Endodermal cell (in vitro differentiated cells): ENCODE results near the gene CHMP4B. TPM values are rescaled to one million over a fixed set of nuclear protein-coding genes. Genes with fewer than 3 reads are reported as not detected.

Experiments used
- DNase-seq: peaks from one replicate; pipeline ENCODE4 v3.0.0-alpha.2; 2017
- H3K27ac ChIP-seq: 2 replicates; pipeline ENCODE4 v1.5.1; 2013; ENCODE audit warnings: mild to moderate bottlenecking, low read depth, low read length, moderate library complexity
- H3K27me3 ChIP-seq: 2 replicates; pipeline ENCODE4 v1.6.1; 2013; ENCODE audit warnings: mild to moderate bottlenecking, low read length, moderate library complexity; ENCODE audit not compliant: insufficient read depth, control insufficient read depth, poor library complexity, severe bottlenecking
- H3K36me3 ChIP-seq: 2 replicates; pipeline ENCODE4 v1.7.0; 2013; ENCODE audit warnings: mild to moderate bottlenecking, low read length, moderate library complexity; ENCODE audit not compliant: control insufficient read depth, insufficient read depth
- H3K4me1 ChIP-seq: one replicate; pipeline ENCODE4 v1.7.0; 2013; ENCODE audit warnings: low read length; ENCODE audit not compliant: control insufficient read depth, insufficient read depth
- H3K4me3 ChIP-seq: 2 replicates; pipeline ENCODE4 v1.5.1; 2013; ENCODE audit warnings: mild to moderate bottlenecking, low read length, moderate library complexity
- H3K9ac ChIP-seq: 2 replicates; pipeline ENCODE4 v1.6.1; 2013; ENCODE audit warnings: mild to moderate bottlenecking, low read length, moderate library complexity; ENCODE audit not compliant: poor library complexity, severe bottlenecking; ENCODE audit errors: extremely low read depth
- H3K9me3 ChIP-seq: 2 replicates; pipeline ENCODE4 v1.6.1; 2013; ENCODE audit warnings: mild to moderate bottlenecking, low read length, moderate library complexity; ENCODE audit not compliant: control insufficient read depth
- H3K27ac Mint-ChIP-seq: 2 replicates; pipeline ENCODE4 v1.8.0; 2020; ENCODE audit warnings: mixed read lengths
- H3K27me3 Mint-ChIP-seq: 2 replicates; pipeline ENCODE4 v1.8.0; 2021; ENCODE audit warnings: mild to moderate bottlenecking, mixed read lengths; ENCODE audit not compliant: insufficient read depth
- H3K36me3 Mint-ChIP-seq: 2 replicates; pipeline ENCODE4 v1.8.0; 2020; ENCODE audit warnings: low read depth, mixed read lengths
- H3K4me1 Mint-ChIP-seq: 2 replicates; pipeline ENCODE4 v1.8.0; 2020; ENCODE audit warnings: mixed read lengths
- H3K4me3 Mint-ChIP-seq: 2 replicates; pipeline ENCODE4 v1.8.0; 2020; ENCODE audit warnings: mild to moderate bottlenecking, moderate library complexity, mixed read lengths
- H3K9me3 Mint-ChIP-seq: 2 replicates; pipeline ENCODE4 v1.8.0; 2020; ENCODE audit warnings: mild to moderate bottlenecking, mixed read lengths
- CTCF ChIP-seq: fragments of 200-600 bp; sonication (generic); conservative IDR thresholded peaks from 2 replicates; pipeline ENCODE4 v1.5.0; 2021; ENCODE audit warnings: antibody characterized with exemption, mild to moderate bottlenecking
- WGBS, 2 experiments: methylation state at CpG; one replicate each; pipeline versions ENCODE4 v1.1.5 to v1.1.7; 2013; ENCODE audit warnings: missing lambda C conversion rate in 2 of 2, mixed read lengths in 1 of 2; ENCODE audit not compliant: insufficient coverage in 1 of 2, insufficient read length in 1 of 2; 5-methylcytosine and 5-hydroxymethylcytosine counted together
- total RNA-seq, 2 donors: library from RNA; stranded (reverse); fragmentation: NEBNext Ultra II Directional in 1 of 2; extraction: Animal tissue kit (Norgen Biotek cat#: 25700) in 1 of 2; gene quantifications; 2 replicates in 1 of 2; 3 replicates in 1 of 2; pipeline ENCODE4 v1.2.1, GENCODE V29; 2021

CHMP4B gene
- total RNA-seq, 2 donors from 2014 or later, result 81.5 to 116 TPM

- WGBS, 2 experiments, result 98 to 100% methylated on average over 2 to 4 of the region's 4 CpGs
- H3K27ac Mint-ChIP-seq, result peak overlapping the region; percentile 4
Observed at GRCh38 chr20:33781133-33781532, 30.0 kb upstream of the CHMP4B start.

DNA sequence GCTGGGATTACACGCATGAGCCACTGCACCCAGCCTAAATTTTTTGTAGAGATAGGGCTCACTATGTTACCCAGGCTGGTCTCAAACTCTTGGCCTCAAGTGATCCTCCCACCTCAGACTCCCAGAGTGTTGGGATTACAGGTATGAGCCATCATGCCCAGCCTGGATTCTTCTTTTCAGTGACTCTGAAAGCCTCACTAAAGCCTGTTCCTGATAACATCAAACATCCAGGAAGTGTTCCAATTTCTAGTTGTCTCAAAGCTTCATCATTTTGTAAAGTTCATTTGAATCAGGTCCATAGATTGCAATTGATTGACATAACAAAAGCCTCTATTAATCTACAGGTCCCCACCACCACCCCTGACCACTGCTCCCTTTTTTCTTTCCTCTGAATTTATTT, 29.2 kb upstream of the CHMP4B start:
- no peak for DNase-seq

More at GRCh38 chr20:33781133-33781532, 30.0 kb upstream of the CHMP4B start:
- no peak for DNase-seq
- no peaks in the 10 kb centered on the region for H3K9me3 ChIP-seq
- H3K4me3 ChIP-seq, result no peak overlapping the region
- H3K27ac ChIP-seq, result no peak overlapping the region
- no peaks in the 10 kb centered on the region for H3K36me3 ChIP-seq
- Mint-ChIP-seq H3K9me3 (peaks cover 2% of the 10 kb centered on the region), H3K4me1 (peaks cover 9% of the 10 kb centered on the region), H3K4me3 (no peak overlapping the region), H3K27me3 (no peaks in the 10 kb centered on the region), H3K36me3 (peaks cover 8% of the 10 kb centered on the region)
- no peaks in the 10 kb centered on the region for H3K4me1 ChIP-seq
- no peaks in the 10 kb centered on the region for H3K27me3 ChIP-seq
- no peak for TF ChIP-seq CTCF
- no peak overlapping the region for H3K9ac ChIP-seq

GRCh38 chr20:33783256-33783655, 27.9 kb upstream of the CHMP4B start:
- no peak overlapping the region for H3K27ac Mint-ChIP-seq

More for the DNA sequence above, 29.2 kb upstream of the CHMP4B start:
- Histone ChIP-seq H3K27me3 (no peaks in the 10 kb centered on the region), H3K9ac (no peak overlapping the region), H3K36me3 (no peaks in the 10 kb centered on the region), H3K4me1 (no peaks in the 10 kb centered on the region), H3K27ac (no peak overlapping the region), H3K9me3 (no peaks in the 10 kb centered on the region), H3K4me3 (no peak overlapping the region)
- peaks cover 2% of the 10 kb centered on the region for H3K9me3 Mint-ChIP-seq
- H3K36me3 Mint-ChIP-seq, result peaks cover 10% of the 10 kb centered on the region
- H3K4me3 Mint-ChIP-seq, result no peak overlapping the region
- 87 to 89% methylated on average over 1 of the region's 1 CpG for WGBS, 2 experiments
- no peak overlapping the region for H3K27ac Mint-ChIP-seq
- peaks cover 9% of the 10 kb centered on the region for H3K4me1 Mint-ChIP-seq
- no peaks in the 10 kb centered on the region for H3K27me3 Mint-ChIP-seq
- no peak for TF ChIP-seq CTCF

More at GRCh38 chr20:33783256-33783655, 27.9 kb upstream of the CHMP4B start:
- peaks cover 4% of the 10 kb centered on the region for H3K36me3 Mint-ChIP-seq
- peaks cover 7% of the 10 kb centered on the region for H3K4me1 Mint-ChIP-seq
- TF ChIP-seq CTCF, result no peak
- no peak overlapping the region for H3K27ac ChIP-seq
- no peak for DNase-seq
- no peaks in the 10 kb centered on the region for H3K36me3 ChIP-seq
- no peaks in the 10 kb centered on the region for H3K27me3 ChIP-seq
- H3K9me3 Mint-ChIP-seq, result no peaks in the 10 kb centered on the region
- no peaks in the 10 kb centered on the region for H3K9me3 ChIP-seq
- no peak overlapping the region for H3K9ac ChIP-seq
- no peaks in the 10 kb centered on the region for H3K27me3 Mint-ChIP-seq
- WGBS, 2 experiments, result 79 to 81% methylated on average over 2 to 5 of the region's 5 CpGs
- no peak overlapping the region for H3K4me3 ChIP-seq
- no peak overlapping the region for H3K4me3 Mint-ChIP-seq
- H3K4me1 ChIP-seq, result no peaks in the 10 kb centered on the region
